Fibroblast of mammary gland (primary cell): Measurements from ENCODE around the gene ACTR3C.
A peak's percentile ranks its signal among the peaks of the same experiment; 100 is the strongest.

Experiments
- DNase-seq: peaks from one replicate; pipeline ENCODE4 v3.0.0-alpha.2; 2010; ENCODE audit warnings: low read depth
- H3K4me3 ChIP-seq: 2 replicates; pipeline ENCODE4 v1.5.1; 2011; ENCODE audit warnings: low read depth, mild to moderate bottlenecking, low read length, moderate library complexity; ENCODE audit not compliant: control insufficient read depth
- TF ChIP-seq, protein P1 (sequence below): conservative IDR thresholded peaks from 2 replicates; pipeline ENCODE4 v1.5.1; 2011; ENCODE audit warnings: low read depth, low read length, inconsistent platforms; ENCODE audit not compliant: control insufficient read depth, insufficient read depth

ACTR3C gene

DNA sequence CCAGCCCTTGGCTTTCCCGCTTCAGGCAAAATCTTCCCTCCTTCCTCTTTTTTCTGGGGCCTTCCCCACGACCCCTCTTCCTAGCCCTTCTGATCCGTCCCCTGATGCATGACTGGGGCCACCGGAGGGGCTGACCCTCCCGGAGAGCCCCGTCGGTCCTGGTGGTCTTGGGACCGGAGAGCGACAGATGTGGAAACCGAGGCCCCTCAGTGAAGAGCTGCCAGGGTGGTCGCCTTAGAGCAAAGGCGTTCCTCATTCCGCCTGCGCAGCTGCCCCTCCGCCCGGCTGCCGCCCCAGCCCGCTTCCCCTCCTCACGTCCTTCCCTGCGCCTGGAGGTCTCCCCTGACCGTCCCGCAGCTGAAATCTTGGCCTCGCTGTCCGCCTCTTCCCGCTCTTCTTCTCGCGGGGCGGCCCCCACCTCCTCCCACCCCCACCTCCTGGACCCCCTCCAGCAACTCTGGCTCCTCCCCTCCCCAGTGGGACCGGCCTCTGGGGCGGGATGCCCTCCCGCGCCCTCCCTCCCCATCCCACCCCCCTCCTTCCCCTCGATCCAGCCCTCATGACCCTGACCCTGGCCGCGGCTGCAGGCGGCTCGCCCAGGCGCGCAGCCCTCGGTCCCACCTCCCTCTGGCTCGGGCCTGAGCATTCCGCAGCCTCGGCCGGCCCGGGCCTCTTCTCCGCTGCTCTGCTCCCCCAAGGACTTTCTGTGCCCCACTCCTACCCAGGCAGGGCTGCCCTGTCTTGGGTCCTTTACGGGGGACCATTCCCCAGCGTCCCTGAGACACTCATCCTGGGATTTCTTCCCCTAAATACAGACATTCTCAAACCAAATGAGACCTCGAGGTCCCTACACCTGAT, 18.1 kb upstream of the ACTR3C start, which contains the start of gene RARRES2:
RARRES2 (minus strand) TSS at position 367 of the 858 bp plus-strand sequence. CDS start 1,020 bp downstream, outside the sequence.
- TF ChIP-seq, protein P1, sequence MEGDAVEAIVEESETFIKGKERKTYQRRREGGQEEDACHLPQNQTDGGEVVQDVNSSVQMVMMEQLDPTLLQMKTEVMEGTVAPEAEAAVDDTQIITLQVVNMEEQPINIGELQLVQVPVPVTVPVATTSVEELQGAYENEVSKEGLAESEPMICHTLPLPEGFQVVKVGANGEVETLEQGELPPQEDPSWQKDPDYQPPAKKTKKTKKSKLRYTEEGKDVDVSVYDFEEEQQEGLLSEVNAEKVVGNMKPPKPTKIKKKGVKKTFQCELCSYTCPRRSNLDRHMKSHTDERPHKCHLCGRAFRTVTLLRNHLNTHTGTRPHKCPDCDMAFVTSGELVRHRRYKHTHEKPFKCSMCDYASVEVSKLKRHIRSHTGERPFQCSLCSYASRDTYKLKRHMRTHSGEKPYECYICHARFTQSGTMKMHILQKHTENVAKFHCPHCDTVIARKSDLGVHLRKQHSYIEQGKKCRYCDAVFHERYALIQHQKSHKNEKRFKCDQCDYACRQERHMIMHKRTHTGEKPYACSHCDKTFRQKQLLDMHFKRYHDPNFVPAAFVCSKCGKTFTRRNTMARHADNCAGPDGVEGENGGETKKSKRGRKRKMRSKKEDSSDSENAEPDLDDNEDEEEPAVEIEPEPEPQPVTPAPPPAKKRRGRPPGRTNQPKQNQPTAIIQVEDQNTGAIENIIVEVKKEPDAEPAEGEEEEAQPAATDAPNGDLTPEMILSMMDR = no peak
- no peak within 1 kb of the TSS for H3K4me3 ChIP-seq
- DNase-seq = no peak

DNA sequence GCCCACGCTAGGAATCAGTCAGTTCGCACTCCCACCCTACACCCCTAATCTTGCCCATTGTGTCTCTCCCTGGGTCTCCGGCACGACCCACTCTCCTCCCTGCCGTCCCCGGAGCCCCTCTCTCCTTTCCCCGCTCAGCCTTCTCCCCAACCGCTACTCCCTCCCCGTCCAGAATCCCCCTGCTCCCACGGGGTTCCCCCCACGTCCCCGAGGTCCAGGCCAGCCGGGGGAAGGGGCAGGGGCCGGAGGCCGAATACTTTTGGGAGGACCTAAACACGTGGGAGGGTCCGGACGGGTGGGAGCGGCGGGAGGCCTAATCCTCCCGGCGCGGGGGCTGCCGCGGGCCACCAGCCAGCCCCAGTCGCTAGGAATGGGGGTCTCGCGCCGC, 17.5 kb upstream of the ACTR3C start:
- no peak overlapping the region for H3K4me3 ChIP-seq
- DNase-seq = no peak
- TF ChIP-seq, protein P1 = no peak

DNA sequence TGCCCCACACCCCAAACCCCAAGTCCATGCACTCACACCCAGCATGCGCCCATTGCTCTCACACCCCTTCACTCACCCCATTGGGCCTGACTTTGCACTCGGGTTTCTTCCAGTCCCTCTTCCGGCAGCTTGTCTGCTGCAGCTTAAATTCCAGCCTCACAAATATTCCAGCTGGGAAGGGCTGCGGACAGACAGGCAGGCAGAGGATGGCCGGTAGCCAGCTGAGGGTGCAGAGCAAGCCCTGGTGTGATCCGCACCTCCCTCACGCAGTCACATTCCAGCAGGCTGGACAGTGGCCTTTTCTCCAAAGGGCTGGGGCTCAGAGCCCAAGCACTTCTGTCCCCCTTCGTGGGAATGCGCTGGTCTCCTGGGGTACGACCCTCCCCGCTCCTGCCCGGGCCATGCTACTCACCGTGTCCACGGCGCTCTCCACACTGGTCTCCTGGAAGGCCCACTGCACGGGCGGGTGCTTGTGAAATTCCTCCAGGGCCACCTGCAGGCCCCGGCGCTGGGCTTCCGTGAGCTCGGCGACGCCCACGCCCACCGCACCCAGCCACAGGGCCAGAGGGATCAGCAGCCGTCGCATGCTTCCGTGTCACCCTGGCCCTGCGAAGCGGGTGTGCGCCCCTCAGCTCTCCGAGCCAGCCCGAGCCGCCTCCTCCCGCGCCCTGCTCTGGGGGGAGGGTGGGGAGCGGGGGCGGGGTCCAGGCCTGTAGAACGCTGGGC, 16.8 kb upstream of the ACTR3C start:
- H3K4me3 ChIP-seq = no peak overlapping the region
- peak; percentile 11 for DNase-seq

DNA sequence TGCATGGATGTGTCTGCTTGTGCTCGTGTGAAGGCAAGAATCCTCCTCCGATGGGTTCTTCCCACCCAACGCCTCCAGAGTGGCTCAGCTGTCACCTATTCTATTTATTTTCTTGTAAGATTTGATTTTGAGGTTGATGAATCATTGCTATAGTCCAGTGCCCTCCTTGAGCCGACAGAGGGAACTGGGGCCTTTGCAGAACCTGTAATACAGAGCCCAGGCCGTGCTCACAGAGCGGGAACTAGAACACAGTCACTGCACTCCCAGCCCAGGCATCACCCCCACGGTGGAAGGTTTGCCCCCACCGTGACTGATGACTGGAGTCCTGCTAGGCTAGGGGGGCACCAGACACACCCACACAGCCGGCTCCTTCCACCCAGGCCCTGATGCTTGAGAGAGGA, 16.1 kb upstream of the ACTR3C start:
- TF ChIP-seq, protein P1 = no peak
- DNase-seq = no peak
- no peak overlapping the region for H3K4me3 ChIP-seq

More for the DNA sequence above, 16.8 kb upstream of the ACTR3C start:
- TF ChIP-seq, protein P1 = no peak

DNA sequence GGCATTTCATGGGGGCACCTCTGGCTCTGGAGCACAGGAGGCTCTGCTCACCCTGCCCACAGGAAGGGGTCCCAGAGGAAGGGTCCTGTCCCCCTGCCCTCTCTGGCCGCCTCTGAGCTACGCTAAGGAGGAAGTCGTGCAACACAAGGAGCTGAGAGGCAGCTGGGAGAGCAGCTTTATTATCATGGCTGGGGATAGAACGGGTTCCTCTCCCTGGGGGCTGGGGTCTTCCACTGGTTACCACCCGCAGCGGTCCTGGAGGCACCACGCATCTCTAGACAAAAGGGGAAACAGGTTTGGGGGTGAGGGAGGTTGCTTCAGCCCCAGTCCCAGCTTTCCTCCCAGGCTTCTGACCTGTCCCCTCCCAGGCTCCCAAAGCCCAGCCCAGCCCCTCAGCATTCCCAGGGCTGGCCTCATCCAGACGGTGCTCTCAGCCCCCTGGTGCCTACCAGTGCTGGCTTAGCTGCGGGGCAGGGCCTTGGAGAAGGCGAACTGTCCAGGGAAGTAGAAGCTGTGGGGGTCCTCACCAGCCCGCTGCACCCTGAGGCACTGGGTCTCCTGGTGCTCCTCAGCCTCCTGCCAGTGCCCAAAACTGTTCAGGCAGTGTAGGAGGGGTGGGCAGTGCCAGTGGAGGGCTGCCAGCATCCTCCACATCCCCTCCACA, 15.0 kb upstream of the ACTR3C start:
- H3K4me3 ChIP-seq = no peak overlapping the region
- TF ChIP-seq, protein P1 = no peak
- DNase-seq = no peak

DNA sequence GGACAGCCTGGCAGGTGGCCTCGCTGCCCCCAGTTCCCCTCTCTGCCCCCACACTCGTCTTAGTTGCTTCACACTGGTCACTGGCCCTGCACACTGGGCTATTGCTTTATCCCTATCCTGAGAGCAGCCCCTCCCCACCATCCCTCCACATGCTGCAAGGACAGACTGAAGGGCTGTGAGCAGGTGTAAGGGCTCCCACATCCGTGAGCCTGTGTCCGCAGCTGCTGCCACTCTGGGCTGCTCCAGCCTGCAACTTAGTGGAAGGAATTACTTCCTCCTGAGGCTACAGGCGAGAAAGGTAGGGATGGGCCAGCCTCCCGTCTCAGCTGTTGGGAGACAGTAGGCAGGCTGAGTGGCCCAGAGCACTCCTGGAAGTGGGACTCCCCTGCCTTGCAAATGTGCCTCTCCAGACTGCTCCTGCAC, 14.3 kb upstream of the ACTR3C start:
- DNase-seq = no peak
- H3K4me3 ChIP-seq = no peak overlapping the region
- TF ChIP-seq, protein P1 = no peak
